OCI-LY7 (cell line): ENCODE data around the gene WFS1. TPM values are rescaled to one million over a fixed set of nuclear protein-coding genes. Genes with fewer than 3 reads are reported as not detected.

Source experiments
- BruUV-seq: library from RNA; stranded (reverse); fragments of 400-500 nt; replicated peaks from 2 replicates; lab custom pipeline; 2021; lab: Mats Ljungman, UMichigan
- CTCF ChIA-PET: fragments of 300-600 bp; sonication (Branson Sonifier 250); formaldehyde crosslinking; loops from one replicate; lab custom pipeline; 2022; ENCODE audit warnings: antibody characterized with exemption; ENCODE audit not compliant: unreplicated experiment; lab: Charles Lee
- POLR2A ChIA-PET: fragments of 300-600 bp; sonication (Branson Sonifier 250); formaldehyde crosslinking; loops from one replicate; lab custom pipeline; 2022; ENCODE audit warnings: antibody characterized with exemption; lab: Charles Lee
- DNase-seq: peaks from one replicate; pipeline ENCODE4 v3.0.0-alpha.2; 2015; ENCODE audit warnings: low spot score
- H2AFZ ChIP-seq: fragments of 200-600 bp; sonication (generic), shearing (Covaris generic); 2 replicates; pipeline ENCODE4 v1.6.1; 2014; ENCODE audit warnings: mild to moderate bottlenecking, antibody characterized with exemption, low read length, moderate library complexity
- H3K27ac ChIP-seq: fragments of 200-600 bp; sonication (generic); 2 replicates; pipeline ENCODE4 v1.5.1; 2014; ENCODE audit warnings: mixed run types, low read depth, mild to moderate bottlenecking, moderate library complexity, low read length, inconsistent platforms; ENCODE audit not compliant: poor library complexity, severe bottlenecking
- H3K36me3 ChIP-seq: fragments of 200-600 bp; sonication (generic); 2 replicates; pipeline ENCODE4 v1.6.1; 2014; ENCODE audit warnings: mild to moderate bottlenecking, antibody characterized with exemption, low read length, moderate library complexity, mixed read lengths; ENCODE audit not compliant: insufficient read depth
- H3K4me1 ChIP-seq: fragments of 200-600 bp; sonication (generic); 2 replicates; pipeline ENCODE4 v1.5.1; 2014; ENCODE audit warnings: mild to moderate bottlenecking, low read length; ENCODE audit not compliant: insufficient read depth, poor library complexity, severe bottlenecking
- H3K4me2 ChIP-seq: fragments of 200-600 bp; sonication (generic); 2 replicates; pipeline ENCODE4 v1.6.1; 2014; ENCODE audit warnings: mild to moderate bottlenecking, low read length
- H3K4me3 ChIP-seq: fragments of 200-600 bp; sonication (generic); 2 replicates; pipeline ENCODE4 v1.5.1; 2014; ENCODE audit warnings: mild to moderate bottlenecking, low read depth, low read length; ENCODE audit not compliant: poor library complexity, severe bottlenecking
- H3K79me2 ChIP-seq: fragments of 200-600 bp; sonication (generic); 2 replicates; pipeline ENCODE4 v1.6.1; 2016; ENCODE audit warnings: low read depth, mild to moderate bottlenecking, low read length, moderate library complexity, mixed read lengths; ENCODE audit not compliant: insufficient read depth
- H3K9me2 ChIP-seq: fragments of 200-600 bp; sonication (generic); 2 replicates; pipeline ENCODE4 v1.6.1; 2016; ENCODE audit warnings: mild to moderate bottlenecking, low read length, mixed read lengths; ENCODE audit not compliant: insufficient read depth
- H3K9me3 ChIP-seq: fragments of 200-600 bp; sonication (generic); 2 replicates; pipeline ENCODE4 v1.6.1; 2014; ENCODE audit warnings: mild to moderate bottlenecking, mixed run types, low read length, mixed read lengths
- H4K20me1 ChIP-seq: fragments of 200-600 bp; sonication (generic); 2 replicates; pipeline ENCODE4 v1.6.1; 2014; ENCODE audit warnings: mild to moderate bottlenecking, antibody characterized with exemption, low read length, moderate library complexity, mixed read lengths; ENCODE audit not compliant: insufficient read depth
- EZH2phosphoT487 ChIP-seq: fragments of 200-600 bp; sonication (generic); IDR thresholded peaks from 2 replicates; pipeline ENCODE4 v1.6.1; 2018; ENCODE audit warnings: low read depth, borderline replicate concordance, mild to moderate bottlenecking, mixed run types, antibody characterized with exemption, low read length, moderate library complexity, mixed read lengths
- intact Hi-C: fragments of 100-400 bp; cut with micrococcal nuclease; formaldehyde crosslinking; loops from one replicate; pipeline ENCODE4 v1.10.0; 2022; ENCODE audit not compliant: unreplicated experiment
- total RNA-seq, 2 experiments: library from RNA; depleted of rRNA in 1 of 2; stranded (reverse); fragments of >200 nt in 1 of 2; shearing (Covaris generic) in 1 of 2; gene quantifications; 2 replicates each; pipeline ENCODE4 v1.2.3, GENCODE V29; 2014 to 2022
- TF ChIP-seq, protein P1 (sequence below): fragments of 200-600 bp; sonication (generic); conservative IDR thresholded peaks from 2 replicates; pipeline ENCODE4 v1.5.1; 2014; ENCODE audit warnings: mild to moderate bottlenecking, antibody characterized with exemption, low read length, moderate library complexity, mixed read lengths

The WFS1 gene
- total RNA-seq, 2 experiments from 2014 or later: 6.1 to 14.5 TPM

DNA sequence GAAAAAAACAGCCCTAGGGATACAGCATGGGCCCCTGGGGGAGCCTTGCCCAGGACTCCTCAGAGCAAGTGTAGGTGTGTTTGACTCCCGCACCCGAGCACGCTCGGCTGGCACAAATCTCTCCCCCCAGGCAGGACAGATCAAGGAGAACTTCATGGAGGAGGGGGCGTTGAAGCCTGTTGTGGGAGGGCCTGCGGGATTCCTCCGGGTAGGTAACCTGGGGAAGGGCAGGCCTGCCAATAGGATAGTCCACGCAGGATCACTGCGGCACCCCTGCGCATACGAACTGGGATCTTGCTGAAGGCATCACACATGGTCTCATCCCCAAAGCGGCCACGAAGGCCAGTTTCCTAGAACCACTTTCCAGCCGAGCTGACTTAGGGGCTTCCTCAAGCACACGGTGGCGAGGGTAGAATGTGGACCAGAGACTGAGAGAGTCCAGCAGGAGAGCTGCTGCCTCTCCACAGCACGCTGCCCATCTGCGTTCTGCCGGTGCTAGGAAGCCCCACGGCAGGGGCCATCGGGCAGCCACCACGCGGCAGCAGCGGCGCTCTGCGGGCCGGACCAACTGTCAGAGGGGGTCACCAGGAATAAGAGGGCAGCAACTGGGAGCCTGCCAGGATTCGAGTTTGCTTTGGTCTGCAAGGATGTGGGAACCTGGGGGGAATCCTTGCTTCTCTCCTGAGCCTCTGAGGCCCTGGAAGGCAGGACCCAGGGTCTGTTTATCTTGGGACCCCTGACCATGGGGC, 56.8 kb downstream of the WFS1 start:
- H3K27ac ChIP-seq: no peak overlapping the region
- H3K36me3 ChIP-seq: no peaks in the 10 kb centered on the region
- DNase-seq: no peak
- no peaks in the 10 kb centered on the region for H3K79me2 ChIP-seq
- BruUV-seq: no TSS peak
- no peaks in the 10 kb centered on the region for H3K9me2 ChIP-seq
- no peak overlapping the region for H3K4me2 ChIP-seq
- no peak for TF ChIP-seq EZH2phosphoT487
- TF ChIP-seq, protein P1, sequence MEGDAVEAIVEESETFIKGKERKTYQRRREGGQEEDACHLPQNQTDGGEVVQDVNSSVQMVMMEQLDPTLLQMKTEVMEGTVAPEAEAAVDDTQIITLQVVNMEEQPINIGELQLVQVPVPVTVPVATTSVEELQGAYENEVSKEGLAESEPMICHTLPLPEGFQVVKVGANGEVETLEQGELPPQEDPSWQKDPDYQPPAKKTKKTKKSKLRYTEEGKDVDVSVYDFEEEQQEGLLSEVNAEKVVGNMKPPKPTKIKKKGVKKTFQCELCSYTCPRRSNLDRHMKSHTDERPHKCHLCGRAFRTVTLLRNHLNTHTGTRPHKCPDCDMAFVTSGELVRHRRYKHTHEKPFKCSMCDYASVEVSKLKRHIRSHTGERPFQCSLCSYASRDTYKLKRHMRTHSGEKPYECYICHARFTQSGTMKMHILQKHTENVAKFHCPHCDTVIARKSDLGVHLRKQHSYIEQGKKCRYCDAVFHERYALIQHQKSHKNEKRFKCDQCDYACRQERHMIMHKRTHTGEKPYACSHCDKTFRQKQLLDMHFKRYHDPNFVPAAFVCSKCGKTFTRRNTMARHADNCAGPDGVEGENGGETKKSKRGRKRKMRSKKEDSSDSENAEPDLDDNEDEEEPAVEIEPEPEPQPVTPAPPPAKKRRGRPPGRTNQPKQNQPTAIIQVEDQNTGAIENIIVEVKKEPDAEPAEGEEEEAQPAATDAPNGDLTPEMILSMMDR: no peak
- peaks cover 8% of the 10 kb centered on the region for H3K4me1 ChIP-seq
- H3K4me3 ChIP-seq: no peak overlapping the region
- intact Hi-C loops: loop anchor here (1.0 to 5.0 kb wide), 4 partner anchors 62 to 329 kb away; no protein-coding TSS in a partner anchor
- H4K20me1 ChIP-seq: no peaks in the 10 kb centered on the region
- 0 out of 2 replicates have a peak, but pooled peaks cover 2% of the 10 kb centered on the region for H3K9me3 ChIP-seq
- no peak overlapping the region for H2AFZ ChIP-seq
- POLR2A ChIA-PET: no interaction called here
- CTCF ChIA-PET: interaction anchor here (0.6 to 1.8 kb wide), 3 partner anchors 62 to 76 kb away, joined by 3 to 12 read pairs (median 6); no protein-coding TSS in a partner anchor

DNA sequence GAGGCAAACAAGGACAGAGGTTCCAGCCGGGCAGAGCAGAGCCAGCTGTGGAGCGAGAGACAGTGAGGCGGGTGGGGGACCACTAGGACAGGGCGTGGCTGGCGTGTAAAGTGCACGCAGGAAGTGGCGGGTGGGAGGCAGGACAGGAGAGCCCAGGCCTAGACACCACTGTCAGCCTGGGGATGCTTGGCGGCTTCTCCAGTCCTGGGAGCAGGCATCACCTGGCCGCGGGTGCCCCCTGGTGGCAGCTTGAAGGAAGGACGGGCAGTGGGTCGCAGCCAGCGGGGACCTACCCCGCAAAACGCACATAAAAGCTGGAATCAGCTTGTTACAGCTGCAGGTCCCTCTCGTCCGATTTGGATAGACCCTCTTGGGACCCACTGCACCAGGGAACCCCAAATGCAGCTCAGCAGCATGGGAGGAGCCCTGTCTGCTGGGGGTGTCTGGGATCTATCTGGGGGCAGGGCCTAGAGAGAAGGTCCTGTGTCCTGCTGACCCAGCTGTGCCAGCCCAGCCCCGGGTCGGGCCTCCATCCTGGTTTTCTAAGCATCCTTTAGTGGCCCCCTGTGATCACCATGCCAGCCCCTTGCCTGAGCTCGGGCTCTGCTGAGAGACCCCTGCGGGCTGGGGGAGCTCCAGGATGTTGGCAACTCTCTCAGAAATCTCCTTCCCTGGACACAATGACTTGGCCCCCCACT, 57.7 kb downstream of the WFS1 start:
- no peak overlapping the region for H2AFZ ChIP-seq
- H3K4me1 ChIP-seq: peaks cover 8% of the 10 kb centered on the region
- DNase-seq: peak; percentile 78
- intact Hi-C loops: loop anchor here (1.0 to 5.0 kb wide), 4 partner anchors 63 to 330 kb away; no protein-coding TSS in a partner anchor
- 0 out of 2 replicates have a peak, but pooled peaks cover 6% of the 10 kb centered on the region for H3K9me3 ChIP-seq
- TF ChIP-seq EZH2phosphoT487: no peak
- TF ChIP-seq, protein P1: peak; percentile 83
- no peaks in the 10 kb centered on the region for H4K20me1 ChIP-seq
- no peaks in the 10 kb centered on the region for H3K9me2 ChIP-seq
- CTCF ChIA-PET: interaction anchor here (0.6 to 1.8 kb wide), 5 partner anchors 46 to 77 kb away, joined by 3 to 12 read pairs (median 6); no protein-coding TSS in a partner anchor
- H3K36me3 ChIP-seq: no peaks in the 10 kb centered on the region
- POLR2A ChIA-PET: interaction anchor here (0.5 kb wide), 1 partner anchor 68 kb away, joined by 4 read pairs; no protein-coding TSS in a partner anchor
- no peak overlapping the region for H3K4me2 ChIP-seq
- BruUV-seq: no TSS peak
- H3K27ac ChIP-seq: no peak overlapping the region
- no peak overlapping the region for H3K4me3 ChIP-seq
- no peaks in the 10 kb centered on the region for H3K79me2 ChIP-seq
